ENCODE measurements around the gene SYP. TPM values are rescaled to one million over a fixed set of nuclear protein-coding genes. Genes with fewer than 3 reads are reported as not detected.
A peak's percentile ranks its signal among the peaks of the same experiment; 100 is the strongest.
"Not testable (repeated sequence)": the region's sequence is repeated elsewhere in the genome, so short reads cannot be mapped to it uniquely, and the experiment has no call there.

Gene SYP
- total RNA-seq, 1 experiment from 2014 or later, result 7.5 TPM

- no peak for DNase-seq (ENCODE audit: low read depth)
Observed at GRCh38 chrX:49167740-49168108, 32.3 kb downstream of the SYP start.

- DNase-seq (ENCODE audit: low read depth), result peak; percentile 87
Observed at GRCh38 chrX:49166914-49167739, 32.9 kb downstream of the SYP start.

GRCh38 chrX:49165901-49166881 lies 33.8 kb downstream of the SYP start:
- DNase-seq (ENCODE audit: low read depth), result peak; percentile 57

- no peak for DNase-seq (ENCODE audit: low read depth)
Observed at GRCh38 chrX:49164589-49165360, 35.2 kb downstream of the SYP start.

- DNase-seq (ENCODE audit: low read depth), result peak; percentile 88
Observed at GRCh38 chrX:49163555-49164419, 36.2 kb downstream of the SYP start.

GRCh38 chrX:49162620-49163019 lies 37.4 kb downstream of the SYP start, which contains the start of gene MAGIX:
Gene MAGIX, plus strand, starts transcription at chrX:49162758. Its CDS starts 132 bp downstream, at chrX:49162890.
- DNase-seq (ENCODE audit: low read depth), result no peak

- DNase-seq (ENCODE audit: low read depth), result no peak
Observed at GRCh38 chrX:49161632-49162031, 38.4 kb downstream of the SYP start.

GRCh38 chrX:49160908-49161307 lies 39.1 kb downstream of the SYP start:
- DNase-seq (ENCODE audit: low read depth), result no peak

- DNase-seq (ENCODE audit: low read depth), result no peak
Observed at GRCh38 chrX:49157194-49157593, 42.8 kb downstream of the SYP start.

- DNase-seq (ENCODE audit: low read depth), result peak; percentile 85
Observed at GRCh38 chrX:49155900-49156837, 43.8 kb downstream of the SYP start.

- no peak for DNase-seq (ENCODE audit: low read depth)
Observed at GRCh38 chrX:49155243-49155899, 44.6 kb downstream of the SYP start.

GRCh38 chrX:49153467-49153866 lies 46.5 kb downstream of the SYP start:
- no peak for DNase-seq (ENCODE audit: low read depth)

GRCh38 chrX:49149291-49149690 lies 50.7 kb downstream of the SYP start:
- DNase-seq (ENCODE audit: low read depth), result not testable (repeated sequence)

- DNase-seq (ENCODE audit: low read depth), result not testable (repeated sequence)
Observed at GRCh38 chrX:49148390-49149100, 51.4 kb downstream of the SYP start.

GRCh38 chrX:49147936-49148335 lies 52.1 kb downstream of the SYP start:
- DNase-seq (ENCODE audit: low read depth), result no peak

- no peak for DNase-seq (ENCODE audit: low read depth)
Observed at GRCh38 chrX:49147282-49147681, 52.7 kb downstream of the SYP start.

- not testable (repeated sequence) for DNase-seq (ENCODE audit: low read depth)
Observed at GRCh38 chrX:49143154-49143553, 56.8 kb downstream of the SYP start.

- DNase-seq (ENCODE audit: low read depth), result not testable (repeated sequence)
Observed at GRCh38 chrX:49142264-49142663, 57.7 kb downstream of the SYP start.

All from Daoy (cell line).